MM.1S (cell line): ENCODE data around the gene MELTF.

Source experiments
- DNase-seq: peaks from one replicate; pipeline ENCODE4 v3.0.0-alpha.2; 2015
- H2AFZ ChIP-seq: fragments of 300-600 bp; sonication (generic); 2 replicates; pipeline ENCODE4 v1.6.0; 2016; ENCODE audit warnings: antibody characterized with exemption, low read length
- H3F3A ChIP-seq: fragments of 300-600 bp; sonication (generic); 2 replicates; pipeline ENCODE4 v1.6.1; 2016; ENCODE audit warnings: mild to moderate bottlenecking, antibody characterized with exemption, low read length, moderate library complexity, mixed read lengths; ENCODE audit not compliant: insufficient read depth
- H3K27ac ChIP-seq: fragments of 300-600 bp; sonication (generic); 2 replicates; pipeline ENCODE4 v1.5.1; 2016; ENCODE audit warnings: mild to moderate bottlenecking, low read length
- H3K27me3 ChIP-seq: fragments of 300-600 bp; sonication (generic); replicated peaks from 2 replicates; pipeline ENCODE4 v1.6.0; 2016; ENCODE audit warnings: low read length; ENCODE audit not compliant: insufficient read depth
- H3K36me3 ChIP-seq: fragments of 300-600 bp; sonication (generic); replicated peaks from 2 replicates; pipeline ENCODE4 v1.6.1; 2016; ENCODE audit warnings: mild to moderate bottlenecking, low read length, mixed read lengths; ENCODE audit not compliant: insufficient read depth
- H3K4me1 ChIP-seq: fragments of 300-600 bp; sonication (generic); 2 replicates; pipeline ENCODE4 v1.6.1; 2016; ENCODE audit warnings: low read length, mixed read lengths
- H3K4me2 ChIP-seq: fragments of 300-600 bp; sonication (generic); 2 replicates; pipeline ENCODE4 v1.6.0; 2016; ENCODE audit warnings: low read depth, low read length
- H3K4me3 ChIP-seq: fragments of 300-600 bp; sonication (generic); 2 replicates; pipeline ENCODE4 v1.5.1; 2016; ENCODE audit warnings: low read length, mixed read lengths
- H3K79me2 ChIP-seq: fragments of 300-600 bp; sonication (generic); 2 replicates; pipeline ENCODE4 v1.6.1; 2016; ENCODE audit warnings: mixed run types, low read length, mixed read lengths
- H3K9ac ChIP-seq: fragments of 300-600 bp; sonication (generic); 2 replicates; pipeline ENCODE4 v1.6.1; 2016; ENCODE audit warnings: low read length, mixed read lengths
- H3K9me2 ChIP-seq: fragments of 300-600 bp; sonication (generic); replicated peaks from 2 replicates; pipeline ENCODE4 v1.6.1; 2016; ENCODE audit warnings: mild to moderate bottlenecking, low read length, mixed read lengths; ENCODE audit not compliant: insufficient read depth
- H3K9me3 ChIP-seq: fragments of 300-600 bp; sonication (generic); replicated peaks from 2 replicates; pipeline ENCODE4 v1.6.1; 2016; ENCODE audit warnings: mild to moderate bottlenecking, low read length, mixed read lengths; ENCODE audit not compliant: insufficient read depth
- H4K20me1 ChIP-seq: fragments of 300-600 bp; sonication (generic); 2 replicates; pipeline ENCODE4 v1.6.1; 2016; ENCODE audit warnings: mild to moderate bottlenecking, low read length, moderate library complexity, mixed read lengths; ENCODE audit not compliant: insufficient read depth
- EZH2 ChIP-seq: fragments of 300-600 bp; sonication (generic); optimal IDR thresholded peaks from 2 replicates; pipeline ENCODE3; 2017; ENCODE audit warnings: low read depth, mild to moderate bottlenecking, antibody characterized with exemption, low read length, mixed read lengths
- EZH2phosphoT487 ChIP-seq: fragments of 300-600 bp; sonication (generic); IDR thresholded peaks from 2 replicates; pipeline ENCODE4 v1.6.1; 2018; ENCODE audit warnings: antibody characterized with exemption, low read length
- TF ChIP-seq, protein P1 (sequence below): fragments of 300-600 bp; sonication (generic); IDR thresholded peaks from 2 replicates; pipeline ENCODE4 v1.5.1; 2016; ENCODE audit warnings: antibody characterized with exemption, low read length, mixed read lengths

Gene MELTF

GRCh38 chr3:196981657-196982056 lies 48.0 kb downstream of the MELTF start:
- Histone ChIP-seq H3K27me3 (no peaks in the 10 kb centered on the region), H4K20me1 (no peaks in the 10 kb centered on the region), H3K79me2 (no peaks in the 10 kb centered on the region), H3F3A (no peaks in the 10 kb centered on the region), H3K27ac (no peak overlapping the region), H3K9me2 (no peaks in the 10 kb centered on the region), H3K4me3 (no peak overlapping the region), H2AFZ (no peak overlapping the region), H3K9me3 (no peaks in the 10 kb centered on the region; the same call in 1 of the 2 replicates), H3K4me2 (no peak overlapping the region), H3K9ac (no peak overlapping the region), H3K4me1 (no peaks in the 10 kb centered on the region), H3K36me3 (no peaks in the 10 kb centered on the region)
- no peak for TF ChIP-seq EZH2
- TF ChIP-seq, protein P1, sequence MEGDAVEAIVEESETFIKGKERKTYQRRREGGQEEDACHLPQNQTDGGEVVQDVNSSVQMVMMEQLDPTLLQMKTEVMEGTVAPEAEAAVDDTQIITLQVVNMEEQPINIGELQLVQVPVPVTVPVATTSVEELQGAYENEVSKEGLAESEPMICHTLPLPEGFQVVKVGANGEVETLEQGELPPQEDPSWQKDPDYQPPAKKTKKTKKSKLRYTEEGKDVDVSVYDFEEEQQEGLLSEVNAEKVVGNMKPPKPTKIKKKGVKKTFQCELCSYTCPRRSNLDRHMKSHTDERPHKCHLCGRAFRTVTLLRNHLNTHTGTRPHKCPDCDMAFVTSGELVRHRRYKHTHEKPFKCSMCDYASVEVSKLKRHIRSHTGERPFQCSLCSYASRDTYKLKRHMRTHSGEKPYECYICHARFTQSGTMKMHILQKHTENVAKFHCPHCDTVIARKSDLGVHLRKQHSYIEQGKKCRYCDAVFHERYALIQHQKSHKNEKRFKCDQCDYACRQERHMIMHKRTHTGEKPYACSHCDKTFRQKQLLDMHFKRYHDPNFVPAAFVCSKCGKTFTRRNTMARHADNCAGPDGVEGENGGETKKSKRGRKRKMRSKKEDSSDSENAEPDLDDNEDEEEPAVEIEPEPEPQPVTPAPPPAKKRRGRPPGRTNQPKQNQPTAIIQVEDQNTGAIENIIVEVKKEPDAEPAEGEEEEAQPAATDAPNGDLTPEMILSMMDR: no peak
- no peak for TF ChIP-seq EZH2phosphoT487
- no peak for DNase-seq

DNA sequence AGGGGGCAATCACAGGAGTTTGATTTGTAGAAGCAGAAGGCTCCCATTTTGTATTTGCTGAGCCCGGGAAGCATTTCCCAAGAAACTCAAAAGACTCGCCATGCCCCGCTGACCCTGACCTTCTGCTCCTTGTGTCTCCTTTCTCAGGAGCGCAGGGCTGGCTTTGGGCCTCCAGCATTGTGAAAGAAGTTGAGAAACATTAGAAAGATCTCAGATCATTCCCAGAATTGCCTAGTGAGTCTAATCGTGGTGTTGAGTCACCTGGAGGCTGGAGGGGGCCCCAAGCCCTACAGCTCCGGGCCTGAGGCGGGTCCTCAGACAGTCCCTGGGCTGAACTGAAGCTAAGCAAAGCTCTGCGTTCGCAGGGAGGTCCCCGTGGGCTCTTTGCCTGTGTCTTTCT lies 50.1 kb downstream of the MELTF start:
- TF ChIP-seq EZH2: no peak
- TF ChIP-seq EZH2phosphoT487: no peak
- TF ChIP-seq, protein P1: no peak
- Histone ChIP-seq H3K9ac (no peak overlapping the region), H3K27me3 (no peaks in the 10 kb centered on the region), H3K27ac (no peak overlapping the region), H3K9me2 (no peaks in the 10 kb centered on the region), H3K79me2 (no peaks in the 10 kb centered on the region), H3K36me3 (no peaks in the 10 kb centered on the region), H3K4me2 (no peak overlapping the region), H3K9me3 (no peaks in the 10 kb centered on the region; the same call in 1 of the 2 replicates), H3K4me1 (no peaks in the 10 kb centered on the region), H3K4me3 (no peak overlapping the region), H4K20me1 (no peaks in the 10 kb centered on the region), H3F3A (no peaks in the 10 kb centered on the region), H2AFZ (no peak overlapping the region)
- DNase-seq: no peak

DNA sequence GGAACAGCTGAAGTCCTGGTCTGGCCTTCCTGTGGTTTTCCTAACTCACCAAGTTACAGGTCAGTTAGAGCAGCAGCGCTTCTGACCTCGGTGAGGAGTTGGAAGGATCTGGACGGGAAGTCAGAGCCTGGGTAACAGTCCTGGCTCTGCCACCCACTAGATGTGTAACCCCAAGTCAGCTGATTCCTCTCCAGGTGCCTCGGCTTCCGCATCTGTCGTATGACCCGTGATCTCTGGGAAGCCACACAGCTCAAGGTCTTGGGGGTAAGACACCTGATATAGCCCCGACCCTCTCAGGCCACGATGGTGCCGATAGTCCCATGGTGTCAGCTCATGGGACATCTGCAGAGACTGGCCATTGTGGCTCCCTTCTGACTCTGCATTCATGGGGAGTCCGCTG lies 52.7 kb downstream of the MELTF start:
- H3K27ac ChIP-seq: no peak overlapping the region
- TF ChIP-seq, protein P1: no peak
- no peak for TF ChIP-seq EZH2phosphoT487
- TF ChIP-seq EZH2: no peak
- no peaks in the 10 kb centered on the region for H4K20me1 ChIP-seq
- no peak overlapping the region for H3K4me2 ChIP-seq
- no peaks in the 10 kb centered on the region for H3K79me2 ChIP-seq
- H3K4me3 ChIP-seq: no peak overlapping the region
- no peaks in the 10 kb centered on the region for H3K36me3 ChIP-seq
- no peaks in the 10 kb centered on the region for H3K9me2 ChIP-seq
- no peak overlapping the region for H2AFZ ChIP-seq
- DNase-seq: no peak
- H3K9ac ChIP-seq: no peak overlapping the region
- H3F3A ChIP-seq: no peaks in the 10 kb centered on the region
- H3K9me3 ChIP-seq: no peaks in the 10 kb centered on the region
- H3K4me1 ChIP-seq: no peaks in the 10 kb centered on the region
- no peaks in the 10 kb centered on the region for H3K27me3 ChIP-seq
